Esophagus squamous epithelium (tissue), 4 donors: Measurements from ENCODE around the gene HSPB9.

Experiments
- CTCF ChIP-seq, 6 experiments: fragments of 450-650 bp in 4 of 6; fragments of 200-600 bp in 2 of 6; sonication (generic) in 2 of 6; IDR thresholded peaks; one replicate each; pipeline ENCODE4 v1.5.1; 2016 to 2019; ENCODE audit warnings: antibody characterized with exemption in 6 of 6, mild to moderate bottlenecking in 4 of 6, moderate library complexity in 4 of 6
- POLR2A ChIP-seq, 4 donors: fragments of 450-650 bp; IDR thresholded peaks; one replicate each; pipeline ENCODE4 v1.6.1; 2017; ENCODE audit warnings: antibody characterized with exemption in 4 of 4, mild to moderate bottlenecking in 4 of 4, moderate library complexity in 3 of 4

GRCh38 chr17:42138749-42139492 is 16.3 kb downstream of the HSPB9 start:
- TF ChIP-seq CTCF (IDR thresholded peaks at IDR 0.05) (no peak), POLR2A (IDR thresholded peaks at IDR 0.05) (no peak)
